ENCODE results near the gene SYP. TPM values are rescaled to one million over a fixed set of nuclear protein-coding genes. Genes with fewer than 3 reads are reported as not detected.

Gene SYP
- total RNA-seq, 1 donor from 2014 or later = 3.5 TPM

DNA sequence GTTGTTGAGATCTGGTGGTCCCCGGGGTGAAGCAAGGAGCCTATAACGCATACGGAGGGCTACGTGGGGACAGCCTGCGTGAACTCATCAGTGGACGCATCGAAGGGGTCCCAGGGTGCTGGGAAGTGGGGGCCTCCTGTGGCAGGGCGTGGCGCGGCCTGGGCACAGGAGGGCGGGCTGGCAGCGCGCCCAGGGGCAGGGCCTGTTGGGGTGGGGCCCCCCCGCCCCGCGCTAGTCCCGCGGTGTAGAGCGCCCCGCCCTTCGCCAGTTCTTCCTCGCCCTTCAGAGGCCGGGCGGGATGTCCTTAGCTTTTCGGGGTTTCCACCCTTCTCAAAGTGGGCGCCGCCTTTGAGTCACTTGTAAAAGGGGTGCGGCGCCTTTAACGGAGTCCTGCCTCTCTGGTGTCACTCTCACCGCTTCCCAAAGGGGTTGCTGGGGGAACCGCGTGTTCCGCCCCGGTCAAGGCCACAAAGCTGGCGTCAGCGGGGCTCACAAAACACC is 27.7 kb downstream of the SYP start:
- Histone ChIP-seq H3K27me3 (no peaks in the 10 kb centered on the region), H3K36me3 (no peaks in the 10 kb centered on the region), H3K4me1 (peaks cover 5% of the 10 kb centered on the region), H3K27ac (peak overlapping the region; percentile 77), H3K4me3 (peak overlapping the region; percentile 63), H3K9me3 (no peaks in the 10 kb centered on the region)
- TF ChIP-seq, protein P1, sequence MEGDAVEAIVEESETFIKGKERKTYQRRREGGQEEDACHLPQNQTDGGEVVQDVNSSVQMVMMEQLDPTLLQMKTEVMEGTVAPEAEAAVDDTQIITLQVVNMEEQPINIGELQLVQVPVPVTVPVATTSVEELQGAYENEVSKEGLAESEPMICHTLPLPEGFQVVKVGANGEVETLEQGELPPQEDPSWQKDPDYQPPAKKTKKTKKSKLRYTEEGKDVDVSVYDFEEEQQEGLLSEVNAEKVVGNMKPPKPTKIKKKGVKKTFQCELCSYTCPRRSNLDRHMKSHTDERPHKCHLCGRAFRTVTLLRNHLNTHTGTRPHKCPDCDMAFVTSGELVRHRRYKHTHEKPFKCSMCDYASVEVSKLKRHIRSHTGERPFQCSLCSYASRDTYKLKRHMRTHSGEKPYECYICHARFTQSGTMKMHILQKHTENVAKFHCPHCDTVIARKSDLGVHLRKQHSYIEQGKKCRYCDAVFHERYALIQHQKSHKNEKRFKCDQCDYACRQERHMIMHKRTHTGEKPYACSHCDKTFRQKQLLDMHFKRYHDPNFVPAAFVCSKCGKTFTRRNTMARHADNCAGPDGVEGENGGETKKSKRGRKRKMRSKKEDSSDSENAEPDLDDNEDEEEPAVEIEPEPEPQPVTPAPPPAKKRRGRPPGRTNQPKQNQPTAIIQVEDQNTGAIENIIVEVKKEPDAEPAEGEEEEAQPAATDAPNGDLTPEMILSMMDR (IDR thresholded peaks at IDR 0.05) = no peak
- peak; percentile 86 for DNase-seq
- intact Hi-C loops (cut with DNase I) = no loop called here
- peak; percentile 85 for ATAC-seq

DNA sequence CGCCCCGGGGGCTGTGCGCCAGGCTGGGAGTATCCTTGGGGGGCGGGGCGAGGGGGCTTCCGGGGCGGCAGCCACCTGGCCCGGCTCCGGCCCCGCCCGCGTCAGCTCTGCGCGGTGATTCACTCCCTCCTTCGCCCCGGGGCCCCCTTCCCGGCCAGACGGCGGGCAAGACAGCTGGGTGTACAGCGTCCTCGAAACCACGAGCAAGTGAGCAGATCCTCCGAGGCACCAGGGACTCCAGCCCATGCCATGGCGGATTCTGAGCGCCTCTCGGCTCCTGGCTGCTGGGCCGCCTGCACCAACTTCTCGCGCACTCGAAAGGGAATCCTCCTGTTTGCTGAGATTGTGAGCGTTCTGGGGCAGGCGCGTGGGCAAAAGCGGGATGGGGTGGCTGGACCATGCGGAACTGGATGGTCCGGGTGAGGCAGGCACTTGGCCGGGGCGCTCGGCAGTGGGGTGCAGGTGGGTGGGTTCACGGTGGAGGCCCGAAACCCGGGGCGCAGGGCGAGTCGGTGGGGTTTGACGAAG is 28.2 kb downstream of the SYP start, which contains the start of gene PLP2:
PLP2 (plus strand) TSS at position 147 of the 528 bp plus-strand sequence; CDS start at position 250, 103 bp downstream.
- ATAC-seq (peak; percentile 55), DNase-seq (peak; percentile 76)
- Histone ChIP-seq H3K4me3 (peak within 1 kb of the TSS; percentile 63), H3K27ac (peak within 1 kb of the TSS; percentile 77), H3K9me3 (no peaks in the 10 kb centered on the region), H3K36me3 (no peaks in the 10 kb centered on the region), H3K27me3 (no peaks in the 10 kb centered on the region), H3K4me1 (peaks cover 5% of the 10 kb centered on the region)
- TF ChIP-seq, protein P1 (IDR thresholded peaks at IDR 0.05) = no peak
- intact Hi-C loops (cut with DNase I) = no loop called here

DNA sequence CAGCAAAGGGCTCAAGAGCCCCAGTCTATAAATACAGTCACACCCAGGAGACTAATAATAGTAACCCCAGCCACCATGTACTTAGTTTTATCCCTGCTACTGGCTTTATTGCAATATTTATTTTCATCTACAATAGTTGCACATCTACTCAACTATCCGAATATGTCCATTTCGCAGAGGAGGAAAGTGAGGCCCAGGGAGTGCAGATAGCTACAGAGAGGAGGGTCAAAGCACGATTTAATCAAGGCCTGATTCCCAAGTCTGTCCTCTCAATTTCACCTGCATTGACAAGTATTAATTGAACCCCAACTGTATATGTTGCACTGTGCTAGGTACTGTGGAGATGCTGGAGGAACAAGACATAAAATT is 32.3 kb downstream of the SYP start:
- Histone ChIP-seq H3K4me1 (peaks cover 5% of the 10 kb centered on the region), H3K36me3 (no peaks in the 10 kb centered on the region), H3K27me3 (no peaks in the 10 kb centered on the region), H3K4me3 (peak overlapping the region; percentile 40), H3K27ac (peak overlapping the region; percentile 87), H3K9me3 (no peaks in the 10 kb centered on the region)
- ATAC-seq (no peak), DNase-seq (no peak)
- intact Hi-C loops (cut with DNase I) = no loop called here
- TF ChIP-seq, protein P1 (IDR thresholded peaks at IDR 0.05) = no peak

DNA sequence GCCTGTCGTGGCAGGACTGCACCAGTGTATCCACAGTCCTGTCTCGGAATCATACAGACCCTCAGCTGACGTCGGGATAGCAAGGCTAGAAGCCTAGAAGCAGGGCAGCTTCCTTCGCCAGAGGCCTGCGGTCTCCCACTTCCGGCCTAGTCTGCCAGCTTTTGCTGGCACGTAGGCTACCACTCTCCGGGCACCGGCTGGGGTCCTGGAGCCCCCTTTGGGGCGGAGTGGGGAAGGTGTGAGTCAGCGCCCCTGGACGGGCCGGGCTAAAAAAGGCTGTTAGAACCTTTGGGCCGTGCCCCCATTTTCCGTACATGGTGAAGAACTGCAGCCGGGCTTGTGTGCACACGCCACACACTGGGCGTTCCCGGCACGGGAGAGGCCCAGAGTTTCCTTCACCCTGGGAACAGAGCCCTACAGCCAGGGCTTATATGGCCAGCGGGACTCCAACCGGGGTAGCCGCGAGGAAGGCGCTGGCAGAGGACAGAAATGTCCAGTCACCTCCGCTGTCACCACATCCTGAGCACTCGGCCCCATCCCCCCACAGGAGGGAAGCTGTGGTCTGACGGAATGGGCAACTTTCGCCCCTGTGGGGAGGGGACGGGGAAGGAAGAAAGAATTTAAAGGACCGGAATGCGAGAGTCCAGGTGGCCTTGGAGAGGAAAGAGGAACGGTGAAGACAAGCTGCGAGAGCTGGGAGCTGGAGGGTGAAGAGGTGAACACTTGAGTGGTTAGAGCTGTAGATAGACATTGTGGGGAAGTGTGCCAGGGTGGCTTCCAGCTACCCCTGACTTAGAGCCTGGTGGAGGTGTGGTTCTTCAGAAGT is 32.9 kb downstream of the SYP start:
- Histone ChIP-seq H3K36me3 (no peaks in the 10 kb centered on the region), H3K4me3 (peak overlapping the region; percentile 40), H3K27me3 (no peaks in the 10 kb centered on the region), H3K9me3 (no peaks in the 10 kb centered on the region), H3K4me1 (peaks cover 5% of the 10 kb centered on the region), H3K27ac (peak overlapping the region; percentile 87)
- intact Hi-C loops (cut with DNase I) = no loop called here
- peak; percentile 82 for DNase-seq
- ATAC-seq = peak; percentile 38
- TF ChIP-seq, protein P1 (IDR thresholded peaks at IDR 0.05) = no peak

DNA sequence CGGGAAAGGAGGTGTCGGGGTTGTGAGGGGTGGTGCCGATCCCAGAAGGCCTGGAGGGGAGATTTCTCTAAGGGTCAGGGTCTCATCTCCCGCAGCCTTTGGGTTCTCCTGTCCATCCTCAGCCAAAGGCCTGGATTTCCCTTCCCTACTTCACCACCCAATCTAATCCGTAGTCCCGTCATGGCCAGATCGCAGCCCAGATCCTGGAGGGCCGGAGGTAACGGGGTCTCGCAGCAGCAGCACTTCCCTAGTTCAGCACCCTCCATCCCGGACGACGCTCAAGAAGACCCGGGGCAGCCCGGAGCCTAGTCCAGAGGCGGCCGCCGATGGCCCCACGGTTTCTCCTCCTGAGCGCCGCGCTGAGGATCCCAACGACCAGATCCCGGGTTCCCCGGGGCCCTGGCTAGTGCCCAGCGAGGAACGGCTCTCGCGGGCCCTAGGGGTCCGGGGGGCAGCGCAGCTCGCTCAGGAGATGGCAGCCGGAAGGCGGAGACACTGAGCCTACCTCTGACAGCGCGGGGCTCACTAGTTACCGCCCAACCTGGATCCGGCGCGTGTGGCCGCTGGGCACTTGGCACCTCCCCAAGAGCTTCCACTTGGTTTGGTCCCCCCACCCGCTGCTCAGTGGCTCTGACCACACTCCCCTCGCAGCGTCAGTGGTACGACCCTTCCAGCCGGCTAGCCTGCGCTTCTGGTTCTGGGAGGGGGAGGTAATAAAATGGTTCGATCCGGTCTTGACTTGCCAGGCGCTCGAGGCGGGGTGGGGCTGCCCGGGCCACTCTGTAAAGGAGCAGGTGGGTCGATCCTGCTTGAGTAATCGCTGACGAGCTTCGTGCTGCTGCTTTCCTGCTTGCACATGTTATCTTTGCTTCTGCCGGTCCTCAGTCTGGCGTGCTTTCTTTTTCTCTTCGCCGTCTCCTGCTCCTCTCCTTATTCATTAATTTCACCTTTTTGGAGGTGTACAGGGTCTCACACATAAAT is 33.8 kb downstream of the SYP start:
- peak; percentile 59 for ATAC-seq
- Histone ChIP-seq H3K4me3 (peak overlapping the region; percentile 40), H3K27me3 (no peaks in the 10 kb centered on the region), H3K4me1 (peaks cover 5% of the 10 kb centered on the region), H3K27ac (peak overlapping the region; percentile 87), H3K36me3 (no peaks in the 10 kb centered on the region), H3K9me3 (no peaks in the 10 kb centered on the region)
- intact Hi-C loops (cut with DNase I) = no loop called here
- DNase-seq = peak; percentile 87
- TF ChIP-seq, protein P1 (IDR thresholded peaks at IDR 0.05) = peak; percentile 24

All from upper lobe of right lung (tissue), 1 donor.